Vagina (tissue), 2 donors: Measurements from ENCODE around the gene MOCS1.

Source experiments
- POLR2A ChIP-seq, 2 donors: fragments of 450-650 bp; IDR thresholded peaks; one replicate each; pipeline ENCODE4 v1.6.1; 2017; ENCODE audit warnings: antibody characterized with exemption in 2 of 2, mild to moderate bottlenecking in 2 of 2, moderate library complexity in 2 of 2
- TF ChIP-seq, protein P1 (sequence below), 3 experiments: fragments of 450-650 bp in 2 of 3; fragments of 200-600 bp in 1 of 3; sonication (generic) in 1 of 3; IDR thresholded peaks; one replicate each; pipeline ENCODE4 v1.5.1; 2017 to 2019; ENCODE audit warnings: antibody characterized with exemption in 3 of 3, mild to moderate bottlenecking in 2 of 3, moderate library complexity in 2 of 3

GRCh38 chr6:39941820-39942219 lies 7.6 kb upstream of the MOCS1 start:
- TF ChIP-seq, protein P1, sequence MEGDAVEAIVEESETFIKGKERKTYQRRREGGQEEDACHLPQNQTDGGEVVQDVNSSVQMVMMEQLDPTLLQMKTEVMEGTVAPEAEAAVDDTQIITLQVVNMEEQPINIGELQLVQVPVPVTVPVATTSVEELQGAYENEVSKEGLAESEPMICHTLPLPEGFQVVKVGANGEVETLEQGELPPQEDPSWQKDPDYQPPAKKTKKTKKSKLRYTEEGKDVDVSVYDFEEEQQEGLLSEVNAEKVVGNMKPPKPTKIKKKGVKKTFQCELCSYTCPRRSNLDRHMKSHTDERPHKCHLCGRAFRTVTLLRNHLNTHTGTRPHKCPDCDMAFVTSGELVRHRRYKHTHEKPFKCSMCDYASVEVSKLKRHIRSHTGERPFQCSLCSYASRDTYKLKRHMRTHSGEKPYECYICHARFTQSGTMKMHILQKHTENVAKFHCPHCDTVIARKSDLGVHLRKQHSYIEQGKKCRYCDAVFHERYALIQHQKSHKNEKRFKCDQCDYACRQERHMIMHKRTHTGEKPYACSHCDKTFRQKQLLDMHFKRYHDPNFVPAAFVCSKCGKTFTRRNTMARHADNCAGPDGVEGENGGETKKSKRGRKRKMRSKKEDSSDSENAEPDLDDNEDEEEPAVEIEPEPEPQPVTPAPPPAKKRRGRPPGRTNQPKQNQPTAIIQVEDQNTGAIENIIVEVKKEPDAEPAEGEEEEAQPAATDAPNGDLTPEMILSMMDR (IDR thresholded peaks at IDR 0.05), result no peak
- no peak for TF ChIP-seq POLR2A (IDR thresholded peaks at IDR 0.05)
